NCI-H526 treated with DMSO at 0.1 percent for 48 hours (cell line): ENCODE measurements around the gene ZBTB16.

ENCODE experiments used
- DNase-seq: peaks from one replicate; lab custom pipeline; 2025; lab: John Stamatoyannopoulos, UW

Gene ZBTB16

GRCh38 chr11:114261791-114262190, 202.3 kb downstream of the ZBTB16 start:
- no peak for DNase-seq

- DNase-seq = peak; percentile 78
Measured at GRCh38 chr11:114262681-114263512, 203.4 kb downstream of the ZBTB16 start.

- DNase-seq = no peak
Measured at GRCh38 chr11:114263513-114264170, 204.1 kb downstream of the ZBTB16 start.

GRCh38 chr11:114264381-114264780, 204.9 kb downstream of the ZBTB16 start:
- no peak for DNase-seq

- no peak for DNase-seq
Measured at GRCh38 chr11:114265122-114265878, 205.8 kb downstream of the ZBTB16 start.

GRCh38 chr11:114269498-114269897, 210.0 kb downstream of the ZBTB16 start:
- no peak for DNase-seq

- DNase-seq = no peak
Measured at GRCh38 chr11:114270531-114271270, 211.2 kb downstream of the ZBTB16 start.

- no peak for DNase-seq
Measured at GRCh38 chr11:114271316-114271715, 211.8 kb downstream of the ZBTB16 start.

GRCh38 chr11:114272311-114272710, 212.8 kb downstream of the ZBTB16 start:
- DNase-seq = no peak

- DNase-seq = no peak
Measured at GRCh38 chr11:114273071-114273470, 213.6 kb downstream of the ZBTB16 start.

GRCh38 chr11:114273890-114274635, 214.6 kb downstream of the ZBTB16 start:
- DNase-seq = no peak

GRCh38 chr11:114274637-114275036, 215.1 kb downstream of the ZBTB16 start:
- no peak for DNase-seq

- no peak for DNase-seq
Measured at GRCh38 chr11:114275280-114275679, 215.8 kb downstream of the ZBTB16 start.

GRCh38 chr11:114276077-114276476, 216.6 kb downstream of the ZBTB16 start:
- no peak for DNase-seq

GRCh38 chr11:114277637-114278341, 218.3 kb downstream of the ZBTB16 start:
- no peak for DNase-seq

GRCh38 chr11:114278342-114279065, 219.0 kb downstream of the ZBTB16 start:
- no peak for DNase-seq

GRCh38 chr11:114279792-114280546, 220.5 kb downstream of the ZBTB16 start:
- no peak for DNase-seq

GRCh38 chr11:114280696-114281095, 221.2 kb downstream of the ZBTB16 start:
- peak; percentile 72 for DNase-seq

- no peak for DNase-seq
Measured at GRCh38 chr11:114281388-114281956, 222.0 kb downstream of the ZBTB16 start.
